SKM-1 (cell line): ENCODE data around the gene SSH3.

Experiments used
- DNase-seq: peaks from one replicate; lab custom pipeline; 2025; ENCODE audit not compliant: unreplicated experiment; lab: John Stamatoyannopoulos, UW

Gene SSH3

DNA sequence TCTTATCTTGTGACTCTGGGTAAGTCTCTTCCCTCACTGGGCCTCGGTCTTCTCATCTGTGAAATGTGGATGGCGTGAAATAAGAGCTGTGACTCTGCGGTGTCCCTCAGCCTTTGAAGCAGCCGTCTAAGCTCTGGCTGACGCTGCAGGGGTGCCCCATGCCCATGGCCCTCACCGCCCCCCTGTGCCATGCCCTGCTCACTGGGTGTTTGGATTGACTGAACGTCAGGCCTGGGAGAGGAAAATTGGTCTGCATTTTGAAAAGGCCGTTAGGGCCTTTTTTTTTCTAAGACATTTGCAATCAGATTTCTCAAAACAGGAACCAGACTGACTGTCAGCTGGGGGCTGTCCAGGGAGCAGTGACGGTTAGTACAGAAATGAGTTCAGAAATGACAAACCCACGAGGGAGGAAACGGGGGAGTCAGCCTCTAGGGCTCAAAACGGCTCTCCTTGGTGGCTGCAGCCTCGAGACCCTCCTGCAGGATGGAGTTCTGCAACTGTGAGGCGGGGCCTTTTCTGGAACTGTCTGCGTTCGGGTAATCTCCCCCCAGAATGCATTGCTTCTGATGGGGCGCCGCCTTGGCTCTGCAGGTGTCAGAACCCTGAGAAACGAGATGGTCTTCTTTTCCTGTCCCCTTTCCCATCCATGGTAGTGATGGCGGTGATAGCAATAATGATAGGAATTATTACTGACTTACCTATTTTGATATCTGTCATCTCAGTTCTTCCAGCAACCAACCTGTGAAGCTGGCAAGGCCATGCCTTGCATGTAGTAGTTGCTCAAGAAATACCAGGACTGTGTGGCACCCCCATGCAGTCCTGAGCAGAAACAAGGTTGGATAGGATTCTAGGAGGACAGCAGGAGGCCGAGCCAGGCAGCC is 35.0 kb upstream of the SSH3 start:
- DNase-seq = peak; percentile 86

DNA sequence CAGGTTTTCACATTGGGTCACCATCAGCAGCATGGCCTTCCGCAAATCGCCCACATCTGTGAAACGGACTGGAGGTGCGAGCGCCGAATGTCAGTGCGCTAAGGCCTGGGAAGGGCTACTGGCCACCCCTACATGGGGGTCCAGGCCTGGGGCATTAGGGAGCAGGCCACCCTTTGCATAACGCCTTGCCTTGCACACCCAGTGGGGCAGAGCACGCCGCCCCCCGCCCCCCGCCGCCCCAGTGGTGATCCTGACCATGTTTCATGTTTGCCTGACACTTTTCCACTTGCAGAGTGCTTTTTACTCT is 34.4 kb upstream of the SSH3 start:
- DNase-seq = no peak

DNA sequence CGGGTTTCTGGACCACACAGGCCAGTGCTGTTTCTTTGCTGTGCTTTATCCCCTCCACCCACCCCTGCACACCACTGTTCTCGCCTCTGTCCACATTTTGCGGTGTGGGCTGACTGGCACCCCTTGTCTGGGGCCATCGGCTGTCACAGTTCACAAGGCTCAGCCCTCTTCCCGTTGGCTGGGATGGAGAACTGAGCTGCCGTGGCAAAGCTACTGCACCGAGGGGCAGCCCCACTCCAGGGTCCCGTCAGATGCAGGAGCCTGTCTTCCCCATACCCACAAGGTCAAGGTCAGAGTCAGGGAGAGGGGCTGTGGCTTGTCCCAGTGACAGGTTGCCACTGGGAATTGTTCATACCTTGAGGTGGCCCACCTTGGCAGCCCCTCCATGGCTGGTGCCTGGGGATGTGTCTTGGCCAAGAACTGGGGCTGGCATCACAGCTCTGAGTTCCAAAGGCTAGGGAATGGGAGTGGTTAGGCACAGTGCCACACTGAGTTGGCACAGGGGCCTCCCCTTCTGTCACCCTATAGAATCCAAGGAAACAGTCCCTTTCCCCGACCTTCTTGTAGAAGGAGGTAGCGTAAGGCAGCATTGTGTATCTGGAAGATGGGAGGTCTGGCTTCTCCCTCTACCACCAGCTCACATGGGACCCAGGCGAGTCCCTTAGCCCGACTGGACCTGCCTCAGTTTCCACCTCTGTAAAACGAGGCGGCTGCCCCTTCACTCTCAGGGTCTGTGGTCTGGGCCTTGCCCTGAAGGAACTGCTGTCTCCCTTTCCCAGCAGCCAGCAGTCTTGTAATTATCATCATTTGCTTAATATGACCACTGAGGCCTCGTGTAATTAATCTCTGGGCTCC is 33.7 kb upstream of the SSH3 start:
- DNase-seq = no peak

DNA sequence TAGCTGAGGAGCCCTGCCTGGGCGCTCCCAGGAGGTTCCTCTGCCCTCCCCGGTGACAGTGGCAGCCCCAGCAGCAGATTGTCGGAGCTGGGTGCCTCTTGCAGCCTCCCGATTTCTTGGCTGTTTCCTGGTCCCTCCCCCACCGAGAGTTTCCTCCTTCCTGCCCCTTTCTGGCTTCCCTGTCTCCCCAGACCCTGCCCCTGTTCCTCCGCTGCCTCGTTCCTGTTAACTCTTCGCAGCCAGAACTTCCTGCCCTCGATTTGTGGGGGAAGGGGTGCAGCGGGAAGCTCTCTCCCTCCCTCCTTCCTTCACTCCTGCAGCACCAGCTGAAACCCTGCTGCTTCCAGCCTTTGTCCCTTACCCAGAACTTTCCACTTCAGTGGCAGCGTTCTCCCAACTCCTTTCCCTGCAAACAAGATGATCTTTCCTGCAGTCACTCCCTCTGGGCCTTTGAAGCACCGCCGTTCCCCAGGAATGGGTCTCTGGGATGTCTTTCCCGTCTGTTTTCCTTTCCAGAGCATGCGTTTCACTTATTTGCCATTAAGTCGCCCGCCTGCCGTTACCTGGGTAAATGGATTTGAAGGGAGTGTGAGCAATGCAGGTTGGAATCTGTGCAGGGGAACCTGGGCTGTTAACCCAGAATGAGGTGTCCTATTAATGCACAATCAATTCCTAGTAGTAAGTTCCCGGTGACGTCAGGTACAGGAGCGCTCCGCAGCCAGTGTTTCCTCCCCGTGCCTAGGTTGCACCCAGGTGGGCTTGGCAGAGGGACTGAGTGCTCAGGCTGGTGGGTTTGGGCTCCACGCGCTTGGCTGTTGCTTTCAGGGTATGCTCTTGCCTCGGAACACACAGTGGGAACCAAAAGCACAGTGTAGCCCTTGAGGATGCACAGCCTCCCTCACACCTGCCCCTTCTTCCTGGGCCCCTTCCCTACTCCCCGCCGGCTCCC is 32.8 kb upstream of the SSH3 start:
- DNase-seq = peak; percentile 91

DNA sequence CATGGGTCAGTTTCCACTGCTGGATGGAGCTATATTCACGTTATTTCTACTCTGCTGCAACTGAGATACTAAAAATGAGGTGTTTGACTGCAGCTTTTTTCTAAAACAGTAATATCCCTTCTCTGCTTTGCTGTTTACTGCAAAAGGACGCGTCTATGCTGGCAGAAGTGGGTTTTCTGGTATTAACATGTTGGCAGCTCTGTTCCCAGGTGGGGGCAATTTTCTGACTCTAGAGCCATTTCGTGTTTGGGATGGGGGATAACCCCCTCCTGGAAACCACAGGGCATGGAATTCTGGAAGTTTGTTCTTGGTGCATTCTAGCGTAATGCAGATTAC is 32.2 kb upstream of the SSH3 start:
- DNase-seq = no peak

DNA sequence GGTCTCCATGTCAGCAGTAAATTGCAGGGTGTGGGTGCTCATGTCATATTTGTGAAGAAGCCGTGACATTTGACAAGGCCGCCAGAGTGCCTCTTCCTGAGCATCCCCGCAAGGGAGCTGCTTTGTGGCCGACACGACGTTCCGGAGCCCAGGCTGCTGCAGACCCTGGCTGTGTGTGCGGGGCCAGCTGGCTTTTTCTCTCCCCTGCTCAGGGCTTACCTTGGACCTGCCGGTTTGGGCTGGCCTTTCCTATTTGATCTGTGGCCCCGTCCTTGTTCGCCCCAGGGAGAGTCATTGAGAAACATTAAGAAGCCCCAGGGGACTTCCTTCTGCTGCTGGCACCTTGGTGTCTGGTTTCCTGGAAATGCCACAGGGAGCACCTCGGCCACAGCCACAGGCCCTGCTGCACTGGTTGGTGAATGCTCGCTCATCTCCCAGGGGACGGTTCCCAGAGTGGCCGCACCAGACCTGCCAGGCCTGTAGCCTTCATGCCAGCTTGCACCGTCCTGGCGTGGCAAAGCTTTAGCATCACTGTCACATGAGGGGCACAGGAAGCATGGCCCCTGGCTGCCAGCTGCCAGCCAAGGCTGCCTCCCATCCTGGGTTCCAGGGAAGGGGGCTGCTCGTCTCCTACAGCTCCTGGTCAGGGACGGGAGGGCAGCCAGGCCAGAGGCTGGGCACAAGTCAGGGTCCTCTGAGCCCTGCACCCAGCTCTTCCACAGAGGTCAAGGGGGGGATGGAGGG is 31.6 kb upstream of the SSH3 start:
- DNase-seq = peak; percentile 41

DNA sequence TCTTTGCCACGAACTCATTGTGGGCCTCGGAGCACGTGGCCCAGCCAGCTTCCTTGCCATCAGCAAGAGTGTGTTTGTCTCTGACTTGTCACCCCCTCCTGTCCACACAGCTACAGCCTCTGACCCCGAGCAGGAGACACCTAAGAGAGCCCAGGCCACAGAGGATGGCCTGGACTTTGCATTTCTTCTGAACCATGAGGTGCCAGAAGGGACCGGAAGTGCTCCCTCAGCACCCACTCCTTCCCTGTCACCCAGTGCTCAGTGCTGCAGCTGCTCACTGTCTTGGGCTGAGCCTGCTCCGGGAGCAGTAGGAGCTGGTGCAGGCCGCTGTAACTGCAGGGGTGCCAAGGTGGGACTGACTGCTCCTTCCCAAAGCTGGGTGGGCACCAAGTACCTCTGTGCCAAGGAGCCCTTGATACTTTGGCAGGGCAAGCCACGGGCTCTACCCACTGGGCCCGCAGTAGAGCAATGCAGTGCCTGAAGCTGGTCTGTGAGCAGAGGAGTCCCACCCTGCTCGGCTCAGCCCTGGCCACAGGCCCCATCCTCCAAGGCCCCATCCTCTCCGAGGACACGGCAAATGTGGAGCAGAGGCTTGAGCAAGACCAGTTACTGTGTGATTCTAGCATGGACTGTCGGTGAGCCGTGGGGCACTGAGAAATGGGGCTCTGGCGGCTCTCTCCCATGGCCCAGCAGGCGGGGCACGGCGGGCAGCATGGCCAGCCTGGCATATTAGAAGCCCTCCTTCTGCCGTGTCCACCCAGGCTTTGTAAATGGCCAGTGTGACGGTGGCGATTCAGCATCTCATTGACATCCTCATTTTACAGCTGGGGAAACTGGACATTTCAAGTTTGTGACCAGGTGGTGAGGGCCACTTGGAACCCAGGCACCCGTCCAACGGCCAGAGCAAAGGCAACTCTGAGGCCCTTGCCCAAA is 30.7 kb upstream of the SSH3 start:
- no peak for DNase-seq

DNA sequence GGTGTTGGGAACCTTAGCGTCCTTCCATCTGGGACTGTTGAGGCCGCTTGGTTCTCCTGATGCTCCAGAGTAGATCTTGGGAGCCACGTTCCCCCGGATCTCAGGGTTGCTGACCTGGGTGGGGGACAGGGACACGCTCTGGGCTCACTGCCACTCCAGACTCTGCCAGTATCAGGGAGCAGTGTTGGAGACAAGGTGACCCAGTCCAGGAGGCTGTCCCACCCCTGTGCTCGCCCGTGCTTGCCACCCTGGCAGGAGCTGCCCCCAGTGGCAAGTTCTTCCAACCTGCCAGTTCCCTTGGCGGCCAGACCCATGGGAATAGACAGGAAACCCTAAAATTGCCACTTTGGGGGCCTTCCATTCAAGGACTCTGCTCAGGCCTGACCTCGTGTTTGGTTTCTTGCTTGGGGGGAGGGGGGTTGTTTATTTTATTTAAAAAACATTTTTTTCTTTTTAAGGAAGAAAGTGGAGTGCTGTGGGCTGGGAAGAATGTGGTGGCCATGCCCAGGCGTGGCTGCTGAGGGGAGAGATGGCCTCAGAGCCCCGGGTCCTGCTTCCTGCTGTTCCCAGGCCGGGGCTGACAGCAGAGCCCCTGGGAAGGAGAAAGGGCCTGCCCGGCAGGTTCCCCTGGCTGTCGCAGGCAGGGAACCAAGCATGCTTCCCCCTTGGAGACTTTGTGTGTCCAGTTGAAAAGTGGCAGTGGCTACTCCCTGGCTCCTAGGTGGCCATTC is 29.9 kb upstream of the SSH3 start:
- no peak for DNase-seq

DNA sequence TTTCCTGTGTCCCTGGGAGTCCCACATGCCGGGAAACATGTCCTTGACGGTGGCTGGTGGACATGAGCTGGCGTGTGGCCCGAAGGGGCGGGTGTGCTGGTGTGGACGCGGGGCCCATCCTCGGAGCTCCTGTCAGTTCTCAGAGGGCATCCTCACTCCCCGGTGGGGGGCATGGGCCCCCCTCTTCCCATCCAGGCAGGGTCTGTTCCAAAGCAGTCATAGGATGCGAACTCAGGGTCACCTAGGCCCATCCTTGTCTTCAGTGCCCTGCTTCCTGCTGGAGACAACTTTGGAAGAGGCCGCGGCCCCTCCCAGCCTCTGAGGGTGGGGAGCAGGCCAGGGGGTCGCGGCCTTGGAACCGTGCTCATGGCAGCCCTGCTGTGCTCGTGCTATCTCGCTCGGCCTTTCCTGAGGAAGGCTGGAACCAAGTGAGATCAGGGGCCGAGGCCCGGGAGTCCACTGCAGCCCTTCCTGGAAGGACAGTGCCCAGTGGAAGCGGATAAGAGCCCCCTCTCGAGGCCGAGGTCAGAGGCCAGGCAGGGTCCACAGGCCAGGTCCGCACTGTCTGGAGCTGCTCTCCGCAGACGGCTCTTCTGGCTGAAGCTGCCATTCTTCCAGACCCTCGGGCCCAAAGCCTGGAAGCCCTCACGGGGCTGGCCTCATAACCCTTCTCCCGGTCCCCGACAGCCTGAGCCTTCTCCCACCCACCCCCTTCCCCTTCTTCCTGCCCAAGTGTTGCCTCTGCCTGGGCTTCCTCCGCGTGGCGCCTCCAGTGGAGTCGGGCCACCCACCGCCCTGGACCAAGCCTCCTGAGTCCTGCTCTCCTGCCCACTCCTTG is 28.3 kb upstream of the SSH3 start:
- no peak for DNase-seq

DNA sequence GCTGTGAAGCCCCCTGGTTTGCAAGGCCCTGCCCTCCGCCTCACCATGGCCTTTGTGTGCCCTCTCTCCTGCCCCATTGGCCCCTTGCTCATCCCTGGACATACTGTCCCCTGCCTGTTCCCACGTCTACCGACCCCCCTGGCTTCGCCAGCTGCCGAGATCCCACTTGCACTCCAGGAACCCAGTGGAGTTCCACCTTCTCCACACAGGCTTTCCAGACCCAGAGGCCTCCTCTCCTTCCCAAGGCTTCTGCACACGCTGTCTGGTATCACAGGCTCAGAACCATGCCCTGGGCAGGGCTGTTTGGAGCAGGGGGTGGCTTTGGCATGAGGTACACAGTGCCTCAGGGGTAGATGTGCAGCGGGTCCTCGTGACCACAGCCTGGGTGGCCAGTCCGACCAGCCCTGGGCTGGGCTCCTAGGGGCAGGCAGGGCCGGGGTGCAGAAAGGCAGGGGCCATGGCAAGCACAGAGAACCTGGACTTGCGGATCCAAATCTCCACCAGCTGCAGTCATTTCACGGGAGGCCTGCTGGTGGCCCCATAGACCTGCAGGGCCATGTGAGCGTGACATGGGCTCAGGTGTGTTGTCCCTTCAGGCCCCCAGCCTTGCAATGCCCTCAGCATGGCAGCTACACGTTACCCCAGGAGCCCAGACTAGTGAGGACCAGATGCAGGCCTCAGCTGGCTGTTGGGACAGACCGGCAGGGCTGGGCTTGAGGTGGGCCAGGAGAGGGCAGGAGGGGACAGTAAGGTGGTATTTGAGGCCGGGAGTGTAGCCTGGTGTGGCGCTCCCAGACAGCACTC is 27.5 kb upstream of the SSH3 start:
- no peak for DNase-seq

DNA sequence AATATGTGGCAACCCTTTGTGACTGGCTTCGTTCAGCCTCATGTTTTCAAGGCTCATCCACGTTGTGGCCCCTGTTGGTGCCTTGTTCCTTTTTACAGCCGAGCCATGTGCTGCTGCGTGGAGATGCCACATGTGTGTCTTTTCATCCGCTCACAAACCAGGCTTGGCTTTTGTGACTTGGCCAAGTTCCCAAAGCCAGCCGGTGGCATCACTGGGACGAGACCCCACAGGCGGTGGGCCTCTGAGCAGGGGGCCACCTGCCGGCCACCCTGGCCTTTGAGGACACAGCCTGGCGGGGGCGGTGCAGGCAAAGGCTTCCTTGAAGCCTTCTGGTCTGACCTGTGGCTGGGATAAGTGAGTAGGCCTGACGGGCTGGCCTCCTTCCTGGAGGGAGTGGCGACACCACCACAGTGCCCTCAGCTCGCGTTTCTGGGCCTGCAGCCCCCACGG is 26.5 kb upstream of the SSH3 start:
- DNase-seq = peak; percentile 37

DNA sequence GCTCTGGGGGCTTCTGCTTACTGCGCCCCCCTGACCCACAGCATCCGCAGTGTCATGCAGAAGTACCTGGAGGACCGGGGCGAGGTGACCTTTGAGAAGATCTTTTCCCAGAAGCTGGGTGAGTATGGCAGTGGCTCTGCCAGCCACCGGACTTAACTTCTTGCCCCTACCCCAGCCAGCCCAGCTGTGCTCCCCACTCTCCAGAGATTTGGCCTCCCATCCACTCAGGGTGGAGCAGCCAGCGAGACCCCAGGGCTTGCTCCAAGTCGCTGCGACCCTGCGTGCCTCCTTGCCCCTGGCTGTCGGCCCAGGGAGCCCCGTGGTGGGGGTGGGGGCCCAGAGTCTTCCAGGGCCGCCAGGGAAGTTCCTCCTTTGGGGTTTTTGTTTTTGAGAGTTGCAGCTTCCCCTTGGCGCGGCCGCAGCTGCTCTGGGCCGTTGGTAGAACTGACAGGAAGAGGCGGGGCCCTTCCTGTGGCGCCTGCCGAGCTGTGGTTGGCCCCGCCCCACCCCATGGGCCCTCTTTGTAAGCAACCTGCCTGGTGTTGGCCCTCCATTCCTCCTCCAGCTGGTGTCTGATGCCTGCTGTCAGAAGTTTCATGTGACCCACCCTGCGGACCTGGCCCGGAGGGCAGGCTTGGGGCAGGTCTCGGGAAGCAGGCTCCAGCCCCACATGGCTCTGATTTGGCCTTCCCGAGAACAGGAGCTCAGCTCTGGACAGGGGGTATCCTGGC is 25.9 kb upstream of the SSH3 start:
- peak; percentile 97 for DNase-seq

DNA sequence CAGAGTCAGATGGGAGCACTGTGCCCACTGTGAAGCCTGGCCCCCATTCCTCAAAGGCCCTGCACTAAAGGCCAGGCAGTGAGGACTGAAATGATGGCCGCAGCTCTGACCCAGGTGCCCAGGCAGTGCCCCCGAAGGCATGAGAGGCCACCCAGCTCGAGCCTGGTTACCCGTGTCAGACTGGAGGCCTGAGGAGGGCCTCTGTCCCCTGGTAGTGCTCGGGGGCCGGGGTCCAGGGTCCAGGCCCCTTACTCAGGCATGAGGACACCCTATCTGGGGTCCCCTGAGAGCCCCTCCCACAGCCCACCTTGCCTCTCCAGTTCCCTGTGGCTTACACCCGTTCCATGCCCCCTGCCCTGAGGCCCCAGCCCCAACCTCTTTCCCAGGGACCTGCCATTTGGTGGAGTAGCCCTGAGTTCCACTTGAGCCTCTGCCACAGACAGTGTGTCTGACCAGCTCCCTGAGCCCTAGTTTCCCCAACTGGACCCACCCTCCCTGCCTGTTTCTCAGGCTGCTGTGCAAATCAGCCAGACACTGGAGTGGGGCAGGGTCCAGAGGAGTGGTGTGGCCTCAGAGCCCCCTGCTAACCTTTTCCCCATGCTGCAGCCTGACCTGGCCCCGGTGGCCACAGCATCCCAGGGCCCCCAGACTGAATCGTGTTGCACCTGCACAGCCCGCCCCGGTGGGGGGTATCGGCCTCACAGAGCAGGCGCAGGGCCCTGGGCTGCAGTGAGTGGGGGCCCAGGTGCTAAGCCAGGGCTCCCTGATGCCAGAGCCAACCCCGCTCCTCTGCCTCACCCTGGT is 25.0 kb upstream of the SSH3 start:
- no peak for DNase-seq

DNA sequence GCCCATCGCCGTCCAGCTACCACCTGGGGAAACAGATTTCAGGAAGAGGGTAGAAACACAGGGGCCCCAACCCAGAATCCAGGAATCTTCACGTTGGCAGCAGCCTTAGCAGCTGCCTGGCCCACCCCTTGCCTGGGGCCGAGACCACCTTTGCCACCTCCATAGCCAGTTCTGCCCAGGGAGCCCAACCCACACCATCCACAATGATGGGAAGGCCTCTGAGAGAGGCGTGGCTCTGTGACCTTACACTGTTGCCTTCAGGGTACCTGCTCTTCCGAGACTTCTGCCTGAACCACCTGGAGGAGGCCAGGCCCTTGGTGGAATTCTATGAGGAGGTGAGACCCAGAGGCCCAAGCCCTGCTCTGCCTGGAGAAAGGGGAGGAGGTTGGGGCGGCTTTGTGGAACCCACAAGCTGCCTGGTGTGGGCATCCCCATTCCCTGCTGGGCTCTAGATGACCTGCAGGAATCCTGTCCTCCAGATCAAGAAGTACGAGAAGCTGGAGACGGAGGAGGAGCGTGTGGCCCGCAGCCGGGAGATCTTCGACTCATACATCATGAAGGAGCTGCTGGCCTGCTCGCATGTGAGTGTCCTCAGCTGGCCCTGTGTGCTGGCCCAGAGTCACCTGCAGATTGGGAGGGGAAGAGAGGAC is 24.3 kb upstream of the SSH3 start:
- no peak for DNase-seq
